HG03439 (cell line): ENCODE data around the gene CCNL1.

ENCODE experiments used
- ATAC-seq: cut with Tn5 transposase; IDR thresholded peaks from one replicate; pipeline ENCODE4 v1.9.1; 2021; ENCODE audit warnings: mild to moderate bottlenecking, moderate library complexity; ENCODE audit not compliant: unreplicated experiment

CCNL1 gene

DNA sequence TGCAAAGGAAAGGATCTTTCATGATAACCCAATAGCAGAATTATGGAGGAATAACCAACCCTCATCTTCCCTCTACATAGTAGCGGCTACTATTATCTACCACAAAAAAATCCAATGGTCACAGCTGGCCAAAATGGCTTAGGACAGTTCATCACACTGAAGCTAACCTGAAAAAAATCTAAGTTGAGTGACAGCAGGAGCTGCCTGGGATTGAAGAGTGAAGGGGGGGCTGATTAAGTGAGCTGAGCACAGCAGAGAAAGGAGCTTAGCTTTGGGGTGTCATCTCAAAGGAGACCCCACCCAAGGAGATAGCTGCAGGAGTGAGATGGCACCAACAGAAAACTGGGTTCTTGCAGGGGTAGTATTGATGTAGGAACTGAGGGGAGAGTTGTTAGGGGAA lies 33.6 kb downstream of the CCNL1 start:
- no peak for ATAC-seq

DNA sequence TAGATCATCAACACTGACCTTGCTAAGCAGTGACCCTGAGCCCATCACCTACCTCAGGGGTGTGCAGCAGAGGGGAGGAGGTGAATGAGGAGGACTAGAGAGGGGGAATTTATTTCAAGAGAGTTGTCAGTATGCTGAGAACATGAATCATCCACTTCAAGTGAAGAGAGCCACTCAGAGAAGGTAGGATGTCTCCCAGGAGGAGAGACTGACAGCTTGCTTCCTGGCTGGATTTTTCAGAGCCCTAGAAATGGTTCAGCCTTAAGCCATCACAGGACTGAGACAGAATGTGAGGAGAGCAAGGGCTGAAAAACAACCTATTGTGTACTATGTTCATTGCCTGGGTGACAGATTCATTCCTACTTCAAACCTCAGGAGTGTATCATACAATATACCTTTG lies 34.8 kb downstream of the CCNL1 start:
- ATAC-seq = no peak

DNA sequence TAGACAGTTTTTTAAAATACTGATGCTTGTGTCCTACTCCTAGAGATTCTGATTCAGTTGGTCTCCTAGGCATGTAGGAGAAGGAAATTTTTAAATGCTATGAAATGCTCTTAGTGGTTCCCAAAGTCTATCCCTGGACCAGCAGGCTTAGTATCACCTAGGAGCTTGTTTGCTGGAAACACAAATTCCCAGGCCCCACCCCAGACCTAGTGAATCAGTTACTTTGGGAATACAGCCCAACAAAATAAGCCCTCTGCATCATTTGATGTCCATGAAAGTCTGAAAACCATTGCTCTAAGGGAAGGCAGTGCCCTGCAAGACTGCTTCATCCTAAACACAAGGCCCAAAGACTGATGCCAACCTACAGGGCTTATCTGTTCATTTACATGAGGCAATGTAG lies 36.3 kb downstream of the CCNL1 start:
- no peak for ATAC-seq

DNA sequence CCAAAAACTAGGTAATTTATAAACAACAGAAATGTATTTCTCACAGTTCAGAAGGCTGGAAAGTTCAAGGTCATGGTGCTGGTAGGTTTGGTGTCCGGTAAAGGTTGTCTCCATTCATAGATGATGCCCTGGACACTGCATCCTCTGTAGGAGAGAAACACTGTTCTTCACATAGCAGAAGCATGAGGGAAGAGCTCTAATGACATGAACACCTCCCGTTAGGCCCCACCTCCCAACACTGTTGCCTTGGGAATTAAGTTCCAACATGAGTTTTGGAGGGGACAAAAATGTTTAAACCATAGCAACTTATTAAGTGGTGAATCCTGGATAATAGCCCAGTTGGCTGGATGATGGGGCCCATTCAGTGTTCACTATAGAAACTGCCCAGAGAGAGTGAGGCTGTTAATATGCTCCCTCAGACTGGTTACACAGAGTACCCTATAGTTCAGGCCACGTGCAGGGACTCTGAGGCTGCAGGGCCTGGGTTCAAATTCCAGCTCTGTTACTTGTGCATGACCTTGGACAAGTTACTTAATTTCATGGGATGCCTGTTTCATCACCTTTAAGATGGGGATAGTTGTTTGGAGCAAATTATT lies 37.0 kb downstream of the CCNL1 start:
- ATAC-seq = no peak

DNA sequence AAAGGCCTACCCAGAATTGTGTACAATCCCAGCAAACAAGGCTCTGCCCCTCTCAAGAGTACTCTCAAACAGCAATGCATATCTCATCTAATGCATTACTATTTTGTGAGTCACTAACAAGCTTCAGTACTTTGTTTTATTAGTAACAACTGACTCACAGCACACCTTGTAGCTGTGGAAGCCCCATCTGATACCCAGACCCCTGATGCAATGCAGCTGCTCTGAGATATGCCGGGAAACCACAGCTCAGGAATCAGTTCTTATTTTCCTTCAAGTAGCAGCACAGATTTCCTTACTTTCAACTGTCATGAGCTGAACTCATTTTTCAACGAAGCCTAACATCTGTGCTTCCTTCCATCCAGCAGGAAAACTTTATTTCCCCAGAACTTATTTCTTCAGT lies 37.8 kb downstream of the CCNL1 start:
- ATAC-seq = no peak

DNA sequence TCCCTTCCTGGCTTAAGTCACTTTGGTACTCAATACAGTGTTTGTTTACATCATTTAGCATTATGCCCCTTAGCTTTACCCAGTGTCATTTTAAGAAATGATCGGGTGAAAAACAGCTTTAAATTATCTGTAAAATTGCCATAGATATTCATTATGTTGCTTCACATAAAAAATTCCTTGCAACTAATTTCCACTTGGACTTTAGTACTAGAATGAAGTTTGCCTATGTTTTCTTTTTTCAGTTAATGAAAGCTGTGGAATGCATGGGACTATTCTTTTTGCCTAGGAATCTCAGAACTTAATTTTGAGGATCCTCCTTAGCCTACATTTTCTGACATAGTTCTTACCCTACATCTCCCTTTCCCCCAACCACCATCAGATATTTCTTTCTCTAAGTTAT lies 38.4 kb downstream of the CCNL1 start:
- no peak for ATAC-seq

DNA sequence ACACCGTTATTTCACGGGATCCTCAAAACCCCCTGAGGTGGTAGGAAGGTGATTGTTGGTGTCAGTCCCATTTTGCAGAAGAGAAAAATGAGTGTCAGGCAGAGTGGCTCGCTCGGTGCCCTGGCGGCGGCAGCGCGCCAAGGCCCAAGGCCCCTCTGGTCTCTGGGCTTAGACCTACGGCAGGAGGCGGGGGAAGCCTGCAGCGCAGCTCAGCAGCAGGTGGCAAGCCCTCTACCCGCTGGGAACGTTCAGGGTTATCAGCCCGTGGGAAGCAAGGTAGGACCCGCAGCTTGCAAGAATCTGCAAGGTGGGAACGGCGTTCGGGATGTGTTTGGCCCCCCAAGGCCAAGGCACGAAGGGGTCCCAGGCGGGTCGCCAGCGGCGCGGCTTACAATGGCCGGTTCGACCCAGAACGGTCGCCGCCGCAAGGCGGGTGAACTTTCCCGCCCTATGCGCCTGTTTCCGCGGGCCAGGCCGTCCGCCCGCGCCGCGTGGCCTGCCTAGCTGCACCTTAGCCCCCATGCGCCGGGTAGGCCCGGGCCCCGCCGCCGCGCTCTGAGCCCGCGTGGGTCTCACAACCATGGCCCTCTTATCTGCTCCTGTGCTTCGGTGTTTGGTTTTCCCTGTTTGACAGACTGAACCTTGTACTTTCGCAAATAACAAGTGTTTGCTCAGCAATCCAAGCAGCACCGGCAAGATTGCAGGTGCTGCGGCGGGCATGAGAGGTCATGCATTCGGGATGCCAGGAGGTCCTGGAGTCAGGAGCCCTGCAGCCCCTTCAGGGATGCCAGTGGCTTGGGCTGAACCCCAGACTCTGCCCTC lies 39.7 kb downstream of the CCNL1 start:
- no peak for ATAC-seq

DNA sequence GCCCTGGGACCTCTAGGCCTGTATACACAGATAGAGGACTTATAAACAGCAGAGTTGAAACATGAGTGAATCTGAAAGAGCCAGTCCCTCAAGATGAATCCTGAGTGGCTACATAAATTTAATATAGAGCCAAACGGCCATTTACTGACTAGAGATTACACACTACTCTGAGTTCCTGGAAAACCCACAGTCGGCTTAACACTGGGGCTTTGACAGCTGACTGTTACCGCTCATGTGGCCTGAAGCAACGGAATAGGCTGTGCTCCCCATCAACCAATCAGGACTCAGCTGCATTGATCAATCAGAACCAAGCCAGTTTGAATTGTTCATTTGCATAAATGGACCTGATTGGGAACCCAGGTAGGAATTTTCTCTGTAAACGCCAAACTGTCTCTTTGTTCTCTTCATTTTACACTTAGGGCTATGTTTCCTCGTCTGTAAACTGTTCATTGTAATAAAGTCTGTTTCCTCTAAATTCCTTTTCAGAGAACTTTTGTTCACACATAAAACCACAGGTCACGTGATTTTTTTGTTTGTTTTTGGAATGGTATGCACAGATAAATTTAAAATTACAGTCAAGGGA lies 40.5 kb downstream of the CCNL1 start:
- ATAC-seq = no peak

DNA sequence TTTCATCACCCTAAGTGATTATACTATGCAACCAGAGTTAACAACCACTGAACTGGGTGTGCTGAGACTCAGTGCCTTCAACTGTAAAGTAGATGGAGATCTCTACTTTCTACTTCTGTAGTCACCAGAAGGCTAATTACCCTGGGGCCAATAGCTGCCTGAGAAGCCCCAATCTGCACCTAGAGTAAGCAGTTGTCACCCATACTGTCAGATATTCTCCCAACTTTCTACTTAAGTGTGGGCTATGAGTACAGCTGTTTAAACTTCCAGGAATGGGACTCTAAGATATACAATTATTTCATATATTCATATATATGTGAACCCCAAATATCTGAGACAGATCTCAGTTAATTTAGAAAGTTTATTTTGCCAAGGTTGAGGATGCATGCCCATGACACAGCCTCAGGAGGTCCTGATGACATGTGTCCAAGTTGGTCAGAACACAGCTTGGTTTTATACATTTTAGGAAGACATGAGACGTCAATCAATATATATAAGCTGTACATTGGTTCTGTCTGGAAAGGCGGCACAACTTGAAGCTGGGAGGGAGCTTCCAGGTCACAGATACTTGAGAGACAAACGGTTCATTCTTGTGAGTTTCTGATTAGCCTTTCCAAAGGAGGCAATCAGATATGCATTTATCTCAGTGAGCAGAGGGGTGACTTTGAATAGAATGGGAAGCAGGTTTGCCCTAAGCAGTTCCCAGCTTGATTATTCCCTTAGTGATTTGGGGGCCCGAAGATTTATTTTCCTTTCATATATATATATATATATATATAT lies 41.9 kb downstream of the CCNL1 start:
- ATAC-seq = no peak

DNA sequence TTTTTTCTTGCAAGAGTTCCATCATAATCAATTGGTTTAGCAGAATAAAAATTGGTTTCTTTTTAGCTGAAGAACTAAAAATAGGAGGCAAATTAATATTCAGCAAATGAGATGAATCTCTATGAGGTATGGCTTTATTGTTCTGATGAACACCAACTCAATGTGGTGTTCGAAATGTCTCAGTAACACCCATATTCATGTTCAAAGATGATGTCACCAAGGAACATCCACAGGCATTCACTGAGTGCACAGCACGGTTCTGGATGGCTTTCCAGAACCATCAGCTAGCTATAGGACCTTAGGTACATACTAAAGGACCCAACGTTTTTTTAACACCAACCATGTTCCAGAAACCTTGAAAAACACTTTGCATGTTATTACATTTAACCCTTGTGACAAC lies 42.7 kb downstream of the CCNL1 start:
- ATAC-seq = no peak

DNA sequence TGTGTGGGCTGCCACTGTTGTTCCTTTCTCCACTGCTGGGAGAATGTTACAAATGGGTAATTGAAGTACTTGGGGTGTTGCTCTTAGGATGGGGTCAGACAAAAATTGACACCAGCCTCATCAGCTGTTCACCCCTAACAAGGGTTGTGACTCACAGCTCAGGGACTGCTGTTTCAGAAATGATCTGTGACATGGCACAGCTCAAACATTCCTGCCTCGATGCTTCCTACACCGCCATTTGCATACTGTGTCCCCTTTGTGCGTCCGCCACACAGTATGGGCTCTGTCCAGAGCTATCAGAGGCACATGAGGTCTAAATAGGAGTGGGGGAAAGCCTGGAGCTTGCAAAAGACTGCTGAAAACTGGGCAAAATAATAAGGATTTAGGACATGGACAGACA lies 43.9 kb downstream of the CCNL1 start:
- no peak for ATAC-seq

DNA sequence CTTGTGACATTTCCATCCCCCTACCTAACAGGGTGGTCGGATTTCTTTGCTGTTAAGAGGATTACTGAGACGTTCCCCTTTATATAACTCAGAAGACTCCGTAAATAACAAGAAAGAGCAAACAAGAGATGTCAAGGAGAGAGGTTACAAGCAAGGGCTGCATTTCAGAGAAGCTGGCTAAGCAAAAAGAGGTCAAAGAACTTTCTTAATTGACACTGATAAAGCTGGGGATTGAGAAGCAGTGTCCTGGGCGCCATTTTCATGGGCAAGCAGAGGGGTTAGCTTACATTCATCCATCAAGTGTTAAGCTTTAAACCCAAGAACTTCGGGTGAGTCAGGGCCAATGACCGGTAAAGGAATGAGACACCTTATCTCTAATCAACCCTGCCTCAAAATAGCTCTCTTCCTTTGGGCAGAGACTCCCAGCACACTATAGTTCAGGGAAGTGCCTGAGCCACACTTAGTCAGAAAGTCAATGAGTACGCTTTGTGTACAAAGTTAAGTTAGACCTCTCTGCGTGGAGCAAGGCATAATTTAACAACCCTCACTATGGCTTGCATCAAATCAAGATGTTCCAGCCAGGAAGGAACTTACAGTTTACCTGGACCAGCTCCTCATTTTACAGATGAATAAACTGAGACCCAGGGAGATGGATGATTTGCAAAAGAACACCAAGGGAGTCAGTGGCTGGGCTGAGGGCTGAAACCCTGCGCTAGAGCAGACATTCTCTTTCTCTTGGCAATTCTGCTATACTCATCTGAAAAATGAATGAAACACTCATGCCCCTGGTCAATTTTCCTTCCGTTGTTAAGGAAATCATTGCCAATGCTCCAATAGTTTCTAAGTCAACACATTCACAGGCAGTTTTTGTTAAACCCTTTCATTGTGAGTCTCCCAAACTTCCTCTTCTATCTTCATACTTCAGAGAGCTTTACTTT lies 44.6 kb downstream of the CCNL1 start:
- no peak for ATAC-seq

DNA sequence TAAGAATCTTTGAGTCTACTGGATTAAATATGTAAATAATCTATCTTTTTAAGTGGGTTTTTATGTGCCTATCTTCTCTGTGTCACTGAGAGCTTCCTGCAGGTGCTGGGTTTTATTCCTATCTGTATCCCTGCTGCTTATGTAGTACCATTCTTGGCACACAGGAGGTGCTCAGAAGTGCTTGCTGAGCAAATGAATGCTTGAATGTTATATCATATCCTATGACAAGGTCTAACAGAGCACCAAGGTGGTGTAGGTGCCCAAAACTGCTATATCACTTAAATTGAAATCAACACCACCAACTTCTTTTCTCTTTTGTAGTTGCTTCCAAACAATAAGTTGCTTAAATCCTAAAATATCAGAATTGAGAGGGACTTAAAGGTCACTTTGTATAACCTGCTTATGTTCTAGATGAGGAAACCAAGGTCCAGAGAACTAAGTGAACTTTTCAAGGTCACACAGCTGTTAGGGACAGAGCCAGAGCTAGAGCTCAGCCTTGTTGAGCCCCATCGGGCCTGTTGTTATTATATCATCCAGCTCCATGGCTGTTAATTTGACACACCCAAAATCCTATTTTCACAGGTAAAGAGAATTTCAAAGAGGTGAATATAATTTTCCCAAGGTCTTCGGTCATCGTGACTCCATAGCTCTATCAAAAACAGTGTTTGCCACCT lies 46.0 kb downstream of the CCNL1 start:
- ATAC-seq = no peak

DNA sequence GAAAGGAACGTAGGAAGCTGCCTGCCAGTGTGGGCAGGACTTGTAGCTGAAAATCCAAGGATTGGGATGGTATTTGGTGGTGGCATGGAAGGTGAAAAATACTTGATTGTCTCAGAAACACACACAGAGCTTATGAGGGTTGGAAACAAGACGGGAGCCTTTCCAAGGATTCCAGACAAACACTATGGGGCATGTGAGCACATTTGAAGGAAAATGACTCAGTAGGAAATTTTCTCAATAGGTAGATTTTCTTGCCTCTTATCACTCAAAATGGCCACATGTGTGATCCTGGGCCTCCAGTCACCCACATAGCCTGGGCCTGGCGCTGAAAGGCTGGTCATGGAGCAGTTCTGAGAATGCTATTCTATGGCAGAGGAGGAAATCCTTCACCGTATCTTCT lies 47.4 kb downstream of the CCNL1 start:
- no peak for ATAC-seq

DNA sequence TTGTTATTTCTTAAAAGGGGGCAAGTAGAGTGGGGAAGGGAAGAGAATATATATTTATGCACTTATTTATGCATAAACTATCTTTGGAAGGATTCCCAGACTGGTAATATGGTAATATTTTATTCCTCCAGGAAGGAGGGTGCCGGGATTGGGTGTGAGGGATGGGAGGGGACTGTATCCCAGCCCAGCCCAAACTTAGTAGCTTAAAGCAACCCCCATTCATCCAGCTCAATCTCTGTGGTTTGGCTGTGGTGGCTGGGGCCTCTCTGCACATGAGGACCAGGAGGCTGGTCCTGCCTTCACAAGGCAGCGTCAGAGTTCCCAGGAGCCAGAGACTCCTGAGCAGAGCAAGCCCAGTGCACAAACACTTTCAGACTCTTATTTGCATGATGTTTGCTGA lies 48.4 kb downstream of the CCNL1 start:
- no peak for ATAC-seq

DNA sequence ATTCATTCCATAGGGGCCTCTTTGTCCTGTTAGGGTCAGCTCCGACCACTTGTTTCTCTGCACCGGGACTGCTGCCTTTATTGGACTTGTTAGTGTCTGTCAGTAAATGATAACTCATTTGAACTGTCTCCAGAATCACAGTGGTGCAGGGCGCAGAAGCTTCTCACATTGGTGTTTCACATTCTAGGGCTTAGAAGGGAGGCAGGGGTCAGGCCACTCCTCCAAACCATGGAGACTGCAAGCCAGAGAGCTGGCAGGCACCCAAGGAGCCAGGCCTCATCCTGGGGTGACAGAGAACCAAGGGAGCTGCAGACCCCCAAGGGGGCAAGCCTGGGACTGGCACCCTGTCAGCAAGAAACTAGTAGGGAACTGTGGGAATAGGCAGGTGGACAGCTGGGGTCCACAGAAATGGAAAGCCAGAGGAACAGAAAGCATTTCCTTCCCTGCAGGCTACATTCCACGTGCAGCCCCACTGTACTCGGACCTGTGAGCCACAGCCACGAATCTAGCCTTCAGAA lies 49.1 kb downstream of the CCNL1 start:
- ATAC-seq = no peak

DNA sequence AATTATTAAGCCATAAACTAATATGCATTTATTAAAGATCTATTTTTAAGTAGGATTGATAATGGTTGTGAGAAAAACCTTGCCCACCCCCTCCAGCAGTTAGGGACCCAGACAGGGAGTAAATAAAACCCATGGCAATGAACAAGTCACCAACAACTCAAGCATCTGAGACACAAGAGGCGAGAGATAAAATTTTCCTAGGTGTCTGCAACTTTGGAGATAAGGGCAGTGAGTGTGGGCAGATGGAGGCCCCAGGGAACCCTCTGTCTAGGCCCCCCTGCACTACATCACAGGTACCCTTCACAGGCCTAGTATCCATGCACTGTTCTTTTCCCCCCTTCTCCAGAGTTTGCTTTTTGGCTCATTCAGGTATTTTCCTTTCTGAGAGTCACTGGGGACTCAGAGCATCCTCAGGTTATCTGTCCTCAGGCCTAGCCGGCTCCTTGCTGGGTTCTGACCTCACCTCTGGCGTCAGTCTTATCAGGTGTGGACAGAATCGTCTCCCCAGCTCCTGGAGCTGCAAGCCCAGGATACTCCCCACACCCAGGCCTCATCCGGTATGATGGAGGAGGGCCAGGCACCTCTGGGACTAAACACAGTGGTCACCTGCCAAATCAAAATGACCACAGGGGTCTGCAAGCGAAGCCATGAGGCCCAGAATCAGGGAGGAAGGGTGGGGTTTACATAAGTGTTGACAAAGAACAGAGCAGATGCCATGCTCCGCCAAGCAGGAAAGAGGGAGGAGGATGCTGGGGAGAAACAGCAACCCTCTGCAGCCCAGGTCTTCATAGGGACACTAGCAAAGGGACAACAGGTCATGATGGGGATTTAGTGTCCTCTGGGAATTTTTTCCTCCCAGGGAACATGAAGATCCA lies 50.4 kb downstream of the CCNL1 start:
- ATAC-seq = no peak

DNA sequence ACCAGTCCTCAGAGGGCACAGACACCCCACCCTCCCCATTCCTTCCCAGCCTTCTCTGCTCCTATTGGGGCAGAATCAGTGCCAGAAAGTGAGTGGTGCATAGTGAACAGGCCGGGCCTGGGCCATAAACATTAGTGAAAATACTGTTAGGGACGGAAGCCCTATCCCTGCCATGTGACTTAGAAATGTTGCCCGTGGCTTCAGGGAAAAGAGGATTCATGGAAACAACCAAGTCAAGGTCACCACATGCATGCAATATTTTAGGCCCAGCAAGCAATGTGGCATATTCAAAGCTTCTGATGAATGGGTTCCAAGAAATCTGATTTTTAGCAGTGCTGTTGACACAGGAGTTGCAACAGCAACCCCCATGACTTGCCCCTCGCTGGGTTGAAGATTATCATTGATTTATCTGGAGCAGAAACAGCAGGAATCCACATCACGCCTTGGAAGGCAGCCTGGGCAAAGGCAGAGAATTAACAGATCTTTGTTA lies 52.3 kb downstream of the CCNL1 start:
- ATAC-seq = no peak

DNA sequence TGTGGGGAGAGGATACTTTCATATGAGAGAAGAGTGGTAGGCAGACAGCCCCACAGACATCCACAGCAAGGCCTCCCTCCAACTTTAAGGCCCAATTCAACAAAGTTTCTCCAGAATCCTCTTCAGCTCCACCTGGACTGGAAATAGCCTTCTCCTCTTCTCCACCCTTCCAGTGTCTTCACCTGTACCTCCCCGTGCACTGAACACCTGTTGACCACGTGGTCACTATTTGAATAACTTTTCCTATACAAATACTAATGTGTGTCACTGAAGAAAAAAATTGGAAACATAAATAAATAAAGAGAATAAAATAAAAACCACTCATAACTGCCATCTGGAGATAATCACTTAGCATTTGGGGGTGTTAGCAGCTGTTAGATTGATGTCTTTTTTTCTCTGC lies 52.9 kb downstream of the CCNL1 start:
- no peak for ATAC-seq
